ENCODE data around the gene TOLLIP. TPM values are rescaled to one million over a fixed set of nuclear protein-coding genes. Genes with fewer than 3 reads are reported as not detected.
"Not testable (repeated sequence)": the region's sequence is repeated elsewhere in the genome, so short reads cannot be mapped to it uniquely, and the experiment has no call there.

Gene TOLLIP
- total and polyA plus RNA-seq, 2 of the 4 experiments (the other 2 are of a cell fraction): 19.7 to 42.9 TPM

GRCh38 chr11:1251236-1251770, 58.1 kb downstream of the TOLLIP start:
- no peaks in the 10 kb centered on the region for H4K20me1 ChIP-seq (ENCODE audit: insufficient read depth, low read length)
- no TSS peak for BruUV-seq (replicated peaks)
- no peak overlapping the region for H3K4me2 ChIP-seq (ENCODE audit: low read depth, low read length)
- intact Hi-C loops (cut with micrococcal nuclease): no loop called here
- H2BK20ac ChIP-seq (ENCODE audit: low read depth, low read length): no peak overlapping the region
- in situ Hi-C loops (cut with MboI; ENCODE audit: low sequenced_read_pairs): no loop called here
- ChIA-PET POLR2A (ENCODE audit: unreplicated experiment) (no interaction called here), CTCF (no interaction called here)
- no peak overlapping the region for H2BK15ac ChIP-seq (ENCODE audit: low read depth, low read length)
- no peak overlapping the region for H3K9ac ChIP-seq (ENCODE audit: low read depth, low read length)
- no peaks in the 10 kb centered on the region for H3K4me1 ChIP-seq (ENCODE audit: control insufficient read depth, insufficient read depth, low read length)
- H2AFZ ChIP-seq (replicated peaks; ENCODE audit: low read length, poor library complexity): no peak overlapping the region
- H3K56ac ChIP-seq (ENCODE audit: extremely low read depth, insufficient read depth, low read length): no peak overlapping the region
- no peak overlapping the region for H3K18ac ChIP-seq (ENCODE audit: low read depth, low read length)
- DNase-seq: no peak
- H2BK5ac ChIP-seq (ENCODE audit: low read depth, low read length, poor library complexity, severe bottlenecking): no peak overlapping the region
- no peak overlapping the region for H3K4ac ChIP-seq (ENCODE audit: low read depth, low read length)
- H3K4me3 ChIP-seq (ENCODE audit: insufficient read depth, low read depth, low read length): no peak overlapping the region
- no peak overlapping the region for H3K23ac ChIP-seq (ENCODE audit: low read depth, low read length)
- H2AK9ac ChIP-seq (replicated peaks; ENCODE audit: low read depth, low read length, poor library complexity): no peak overlapping the region
- no peaks in the 10 kb centered on the region for H3K9me1 ChIP-seq (ENCODE audit: insufficient read depth, low read length)
- no peak overlapping the region for H2BK120ac ChIP-seq (ENCODE audit: low read depth, low read length)
- TF ChIP-seq CTCF (conservative IDR thresholded peaks at IDR 0.05; ENCODE audit: low read depth, low read length): no peak
- TF ChIP-seq CHD1 (IDR thresholded peaks at IDR 0.05; ENCODE audit: low read depth, low read length): no peak
- TF ChIP-seq MXI1 (IDR thresholded peaks at IDR 0.05; ENCODE audit: borderline replicate concordance, low read depth, low read length): no peak
- TF ChIP-seq RCOR1 (IDR thresholded peaks at IDR 0.05; ENCODE audit: insufficient replicate concordance, low read length): no peak
- TF ChIP-seq MAZ (IDR thresholded peaks at IDR 0.05; ENCODE audit: borderline replicate concordance, low read depth, low read length): no peak
- no peak for TF ChIP-seq NFE2L2 (IDR thresholded peaks at IDR 0.05; ENCODE audit: low read depth, low read length)
- no peak for TF ChIP-seq SMC3 (IDR thresholded peaks at IDR 0.05; ENCODE audit: low read depth, low read length)
- H3K79me1 ChIP-seq (ENCODE audit: low read depth in 1 of 2, low read length in 2 of 2): no peaks in the 10 kb centered on the region
- WGBS, 2 experiments (ENCODE audit: extremely low coverage in 2 of 2, insufficient read length in 1 of 2): 86% methylated on average over 13 of the region's 16 CpGs; no CpG with 5 or more reads in 1 of the 2 experiments
- H2AK5ac ChIP-seq (ENCODE audit: low read depth, low read length): no peak overlapping the region
- no peaks in the 10 kb centered on the region for H3K27me3 ChIP-seq (ENCODE audit: control insufficient read depth, insufficient read depth, low read length)
- no peak overlapping the region for H4K5ac ChIP-seq (ENCODE audit: low read depth, low read length)
- H4K8ac ChIP-seq (ENCODE audit: low read depth in 2 of 2, low read length in 2 of 2): no peak overlapping the region
- peaks cover 14% of the 10 kb centered on the region; the same call in 1 of the 2 replicates for H3K9me3 ChIP-seq (ENCODE audit: control insufficient read depth, insufficient read depth, low read length)
- dilution Hi-C loops (cut with HindIII; ENCODE audit: low sequenced_read_pairs, unreplicated experiment): no loop called here
- no peak for ATAC-seq (ENCODE audit: low read depth)
- no peak overlapping the region for H3K14ac ChIP-seq (replicated peaks; ENCODE audit: low read depth, low read length)
- H3K36me3 ChIP-seq (ENCODE audit: control insufficient read depth, insufficient read depth, low read length): no peaks in the 10 kb centered on the region
- H4K91ac ChIP-seq (ENCODE audit: insufficient read depth, low read depth, low read length): no peak overlapping the region
- no peak overlapping the region for H3K27ac ChIP-seq (ENCODE audit: insufficient read depth, low read length)

GRCh38 chr11:1250411-1250810, 59.0 kb downstream of the TOLLIP start:
- H2AK9ac ChIP-seq (replicated peaks; ENCODE audit: low read depth, low read length, poor library complexity); H3K4me1 ChIP-seq (ENCODE audit: control insufficient read depth, insufficient read depth, low read length); H2AK5ac ChIP-seq (ENCODE audit: low read depth, low read length); H2BK120ac ChIP-seq (ENCODE audit: low read depth, low read length); H3K4me3 ChIP-seq (ENCODE audit: insufficient read depth, low read depth, low read length); DNase-seq; intact Hi-C loops (cut with micrococcal nuclease); H4K5ac ChIP-seq (ENCODE audit: low read depth, low read length); H2BK20ac ChIP-seq (ENCODE audit: low read depth, low read length); H3K9ac ChIP-seq (ENCODE audit: low read depth, low read length); H3K27me3 ChIP-seq (ENCODE audit: control insufficient read depth, insufficient read depth, low read length); H3K18ac ChIP-seq (ENCODE audit: low read depth, low read length); POLR2A ChIA-PET (ENCODE audit: unreplicated experiment); H2AFZ ChIP-seq (replicated peaks; ENCODE audit: low read length, poor library complexity); H3K4ac ChIP-seq (ENCODE audit: low read depth, low read length); H4K91ac ChIP-seq (ENCODE audit: insufficient read depth, low read depth, low read length); H4K8ac ChIP-seq (ENCODE audit: low read depth in 2 of 2, low read length in 2 of 2); H3K9me1 ChIP-seq (ENCODE audit: insufficient read depth, low read length); BruUV-seq (replicated peaks); H3K23ac ChIP-seq (ENCODE audit: low read depth, low read length); H2BK15ac ChIP-seq (ENCODE audit: low read depth, low read length); dilution Hi-C loops (cut with HindIII; ENCODE audit: low sequenced_read_pairs, unreplicated experiment); in situ Hi-C loops (cut with MboI; ENCODE audit: low sequenced_read_pairs); H2BK5ac ChIP-seq (ENCODE audit: low read depth, low read length, poor library complexity, severe bottlenecking); H3K27ac ChIP-seq (ENCODE audit: insufficient read depth, low read length); H4K20me1 ChIP-seq (ENCODE audit: insufficient read depth, low read length); H3K4me2 ChIP-seq (ENCODE audit: low read depth, low read length); H3K36me3 ChIP-seq (ENCODE audit: control insufficient read depth, insufficient read depth, low read length); H3K14ac ChIP-seq (replicated peaks; ENCODE audit: low read depth, low read length); H3K79me1 ChIP-seq (ENCODE audit: low read depth in 1 of 2, low read length in 2 of 2); ATAC-seq (ENCODE audit: low read depth); CTCF ChIA-PET; H3K56ac ChIP-seq (ENCODE audit: extremely low read depth, insufficient read depth, low read length): not testable (repeated sequence)
- WGBS, 2 experiments (ENCODE audit: extremely low coverage in 2 of 2, insufficient read length in 1 of 2): no CpG with 5 or more reads among the region's 12 CpGs
- H3K9me3 ChIP-seq (ENCODE audit: control insufficient read depth, insufficient read depth, low read length): peaks cover 14% of the 10 kb centered on the region; the same call in 1 of the 2 replicates

All from IMR-90 (cell line).